Ovary (tissue), 3 donors: ENCODE results near the gene PSKH1.

ENCODE experiments used
- CTCF ChIP-seq, 3 donors: fragments of 450-650 bp in 2 of 3; fragments of 200-600 bp in 1 of 3; IDR thresholded peaks; one replicate each; pipeline versions ENCODE4 v1.5.1 to v1.8.0; 2016 to 2022; ENCODE audit warnings: antibody characterized with exemption in 3 of 3, mild to moderate bottlenecking in 1 of 3
- EP300 ChIP-seq: sonication (generic); formaldehyde crosslinking; IDR thresholded peaks from one replicate; pipeline ENCODE4 v1.6.1; 2017; ENCODE audit warnings: antibody characterized with exemption
- donor health status: DM: no; HTN: no; CAD: no.

- TF ChIP-seq EP300 = no peak
- TF ChIP-seq CTCF (IDR thresholded peaks at IDR 0.05) = no peak
Observed at GRCh38 chr16:67883146-67883871, 9.7 kb upstream of the PSKH1 start.
